ENCODE measurements around the gene NAPA. TPM values are rescaled to one million over a fixed set of nuclear protein-coding genes. Genes with fewer than 3 reads are reported as not detected.

Gene NAPA
- total and polyA plus RNA-seq, 9 donors, result 33.5 to 100 (median 93.2) TPM

GRCh38 chr19:47512183-47512947, 2.5 kb downstream of the NAPA start:
- Histone ChIP-seq H3K36me3 (ENCODE audit: control insufficient read depth, insufficient read depth, low read length) (peaks cover 13% of the 10 kb centered on the region), H3K9me3 (replicated peaks; ENCODE audit: control insufficient read depth, low read depth, low read length) (no peaks in the 10 kb centered on the region), H3K4me1 (ENCODE audit: control insufficient read depth, insufficient read depth, low read length) (peaks cover 71% of the 10 kb centered on the region), H3K27ac (ENCODE audit: low read length) (peak overlapping the region; percentile 60), H3K4me3 (ENCODE audit: low read length) (no peak overlapping the region), H3K27me3 (ENCODE audit: control insufficient read depth, insufficient read depth, low read length) (no peaks in the 10 kb centered on the region)
- WGBS (ENCODE audit: insufficient coverage), result 65% methylated on average over 11 of the region's 11 CpGs
- DNase-seq, result no peak

DNA sequence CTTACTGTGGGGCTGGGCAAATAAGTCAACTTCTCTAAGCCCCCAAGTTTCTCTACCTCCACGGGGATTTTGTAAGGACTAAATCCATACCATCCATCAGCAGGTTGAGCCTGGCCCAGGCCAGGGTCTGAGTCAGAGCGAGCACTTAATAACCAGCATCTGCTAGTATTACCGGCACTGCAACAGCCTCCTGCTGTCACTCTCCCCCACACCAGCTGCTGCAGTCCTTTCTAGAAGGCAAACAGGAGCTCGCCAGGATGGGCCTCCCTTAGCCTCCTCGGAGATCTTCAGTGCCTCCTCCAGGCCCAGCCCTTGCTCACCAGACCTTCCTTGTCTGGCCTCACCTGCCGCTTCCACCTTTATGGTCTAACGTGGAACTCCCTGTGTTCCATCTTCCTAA, 3.2 kb downstream of the NAPA start:
- Histone ChIP-seq H3K27me3 (ENCODE audit: control insufficient read depth, insufficient read depth, low read length) (no peaks in the 10 kb centered on the region), H3K36me3 (ENCODE audit: control insufficient read depth, insufficient read depth, low read length) (peaks cover 13% of the 10 kb centered on the region), H3K4me1 (ENCODE audit: control insufficient read depth, insufficient read depth, low read length) (peaks cover 78% of the 10 kb centered on the region), H3K27ac (ENCODE audit: low read length) (peak overlapping the region; percentile 60), H3K9me3 (replicated peaks; ENCODE audit: control insufficient read depth, low read depth, low read length) (no peaks in the 10 kb centered on the region), H3K4me3 (ENCODE audit: low read length) (no peak overlapping the region)
- DNase-seq, result peak; percentile 55
- 80% methylated on average over 7 of the region's 7 CpGs for WGBS (ENCODE audit: insufficient coverage)

DNA sequence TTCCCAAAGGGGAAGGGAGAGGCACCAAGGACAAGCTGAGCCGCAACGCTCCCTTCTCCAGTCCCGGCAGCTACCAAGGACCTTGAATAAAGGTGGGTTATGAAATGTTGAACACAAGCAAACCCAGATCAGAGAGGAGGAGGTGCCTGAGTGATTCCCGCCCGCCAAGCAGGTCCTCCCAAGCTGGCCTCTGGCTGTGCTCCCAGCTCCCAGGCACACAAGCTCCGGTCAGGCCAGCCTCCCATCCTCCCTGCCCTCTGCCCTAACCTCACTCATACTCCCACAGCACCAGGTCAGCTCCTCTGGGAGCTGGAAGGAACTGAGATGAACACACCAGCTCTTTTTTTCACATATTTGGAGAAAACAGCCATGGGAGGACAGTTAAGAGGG, 3.7 kb downstream of the NAPA start:
- 91% methylated on average over 4 of the region's 6 CpGs for WGBS (ENCODE audit: insufficient coverage)
- H3K4me1 ChIP-seq (ENCODE audit: control insufficient read depth, insufficient read depth, low read length), result peaks cover 83% of the 10 kb centered on the region
- H3K27ac ChIP-seq (ENCODE audit: low read length), result peak overlapping the region; percentile 60
- DNase-seq, result no peak
- H3K27me3 ChIP-seq (ENCODE audit: control insufficient read depth, insufficient read depth, low read length), result no peaks in the 10 kb centered on the region
- H3K36me3 ChIP-seq (ENCODE audit: control insufficient read depth, insufficient read depth, low read length), result peaks cover 13% of the 10 kb centered on the region
- no peak overlapping the region for H3K4me3 ChIP-seq (ENCODE audit: low read length)
- no peaks in the 10 kb centered on the region for H3K9me3 ChIP-seq (replicated peaks; ENCODE audit: control insufficient read depth, low read depth, low read length)

DNA sequence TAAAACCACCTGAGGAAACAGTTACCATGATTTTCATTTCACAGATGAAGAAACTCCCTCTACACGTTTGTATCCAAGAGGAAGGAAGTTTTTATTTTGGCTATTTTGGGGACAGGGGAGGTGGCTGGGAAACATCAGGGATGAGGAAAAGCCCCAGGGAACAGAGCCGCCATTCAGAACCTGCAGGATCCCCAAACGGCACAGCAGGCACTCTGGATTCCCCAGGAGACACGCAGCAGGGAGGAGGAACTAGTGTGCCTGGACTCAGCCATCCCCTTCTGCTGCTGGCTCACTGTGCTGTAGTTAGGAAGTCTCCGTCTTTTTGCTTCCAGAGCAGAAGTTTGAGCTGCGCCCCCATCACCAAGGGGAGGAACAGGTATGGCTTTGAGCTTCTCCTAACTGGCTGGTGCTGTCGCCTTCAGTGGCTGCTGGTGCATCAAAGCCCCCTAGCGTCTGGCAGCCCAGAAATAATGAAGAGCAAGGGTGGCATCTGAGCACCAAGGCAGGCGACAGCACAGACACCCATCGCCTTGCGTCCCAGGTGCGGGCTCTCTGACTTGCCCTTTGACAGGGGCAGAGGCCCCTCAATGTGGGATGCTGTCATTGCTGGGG, 4.2 kb downstream of the NAPA start:
- DNase-seq, result no peak
- Histone ChIP-seq H3K9me3 (replicated peaks; ENCODE audit: control insufficient read depth, low read depth, low read length) (no peaks in the 10 kb centered on the region), H3K27me3 (ENCODE audit: control insufficient read depth, insufficient read depth, low read length) (no peaks in the 10 kb centered on the region), H3K4me3 (ENCODE audit: low read length) (no peak overlapping the region), H3K36me3 (ENCODE audit: control insufficient read depth, insufficient read depth, low read length) (peaks cover 13% of the 10 kb centered on the region), H3K27ac (ENCODE audit: low read length) (no peak overlapping the region), H3K4me1 (ENCODE audit: control insufficient read depth, insufficient read depth, low read length) (peaks cover 81% of the 10 kb centered on the region)
- WGBS (ENCODE audit: insufficient coverage), result 68% methylated on average over 10 of the region's 12 CpGs

DNA sequence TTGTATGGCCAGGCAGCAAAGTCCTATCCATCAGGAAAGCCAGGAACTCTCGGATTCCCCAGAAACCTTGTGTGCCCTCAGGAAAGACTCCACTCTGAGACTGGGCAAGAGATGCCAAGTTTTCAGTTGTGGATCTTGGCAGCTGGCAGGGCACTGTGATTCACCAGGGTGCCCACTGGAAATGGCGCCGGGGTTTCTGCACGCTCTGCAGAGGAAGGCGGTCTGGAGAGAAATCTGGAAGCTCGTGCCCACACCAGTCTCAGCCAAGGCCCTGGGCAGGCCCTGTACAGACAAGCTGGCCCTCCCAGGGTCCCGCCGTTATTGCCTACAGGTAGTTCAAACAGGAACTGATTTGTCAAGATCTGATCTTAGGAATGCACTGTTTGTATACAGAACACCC, 4.9 kb downstream of the NAPA start:
- no peak overlapping the region for H3K4me3 ChIP-seq (ENCODE audit: low read length)
- no peak overlapping the region for H3K27ac ChIP-seq (ENCODE audit: low read length)

DNA sequence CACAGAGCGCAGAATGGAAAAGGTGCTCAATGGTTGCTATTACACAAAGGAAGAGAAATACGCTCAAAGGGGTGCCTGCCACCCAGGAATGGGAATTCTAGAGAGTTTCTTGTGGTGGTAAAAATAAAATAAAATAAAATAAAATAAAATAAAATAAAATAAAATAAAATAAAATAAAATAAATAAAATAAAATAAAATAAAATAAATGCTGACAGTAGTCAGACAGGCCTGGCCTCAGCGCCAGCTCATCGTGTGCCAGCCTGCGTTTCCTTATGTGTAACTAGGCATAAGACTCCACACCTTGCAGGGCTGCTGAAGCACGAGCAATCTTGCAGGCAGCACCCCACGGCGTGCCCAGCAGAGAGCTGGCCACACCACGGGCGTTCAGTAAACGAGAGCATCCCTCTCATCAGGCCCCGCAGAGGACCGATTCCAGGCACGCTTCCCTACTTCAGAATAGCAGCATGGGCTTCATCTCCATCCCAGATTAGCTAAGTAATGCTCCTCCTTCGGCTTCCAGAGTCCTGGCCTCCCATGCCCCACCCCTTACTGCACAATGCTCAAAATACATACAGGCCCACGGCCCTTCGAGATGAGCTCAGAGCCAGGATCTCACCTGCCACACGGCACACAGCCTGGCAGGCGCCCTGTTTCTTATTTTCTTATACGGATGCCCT, 5.6 kb downstream of the NAPA start:
- WGBS (ENCODE audit: insufficient coverage), result 85% methylated on average over 19 of the region's 20 CpGs
- Histone ChIP-seq H3K27me3 (ENCODE audit: control insufficient read depth, insufficient read depth, low read length) (no peaks in the 10 kb centered on the region), H3K27ac (ENCODE audit: low read length) (no peak overlapping the region), H3K9me3 (replicated peaks; ENCODE audit: control insufficient read depth, low read depth, low read length) (no peaks in the 10 kb centered on the region), H3K4me1 (ENCODE audit: control insufficient read depth, insufficient read depth, low read length) (peaks cover 83% of the 10 kb centered on the region), H3K4me3 (ENCODE audit: low read length) (no peak overlapping the region), H3K36me3 (ENCODE audit: control insufficient read depth, insufficient read depth, low read length) (peaks cover 13% of the 10 kb centered on the region)
- DNase-seq, result no peak

More for the DNA sequence above, 4.9 kb downstream of the NAPA start:
- Histone ChIP-seq H3K36me3 (ENCODE audit: control insufficient read depth, insufficient read depth, low read length) (peaks cover 13% of the 10 kb centered on the region), H3K27me3 (ENCODE audit: control insufficient read depth, insufficient read depth, low read length) (no peaks in the 10 kb centered on the region), H3K9me3 (replicated peaks; ENCODE audit: control insufficient read depth, low read depth, low read length) (no peaks in the 10 kb centered on the region), H3K4me1 (ENCODE audit: control insufficient read depth, insufficient read depth, low read length) (peaks cover 84% of the 10 kb centered on the region)
- no peak for DNase-seq
- 82% methylated on average over 8 of the region's 8 CpGs for WGBS (ENCODE audit: insufficient coverage)

- WGBS (ENCODE audit: insufficient coverage), result 89% methylated on average over 2 of the region's 5 CpGs
- H3K9me3 ChIP-seq (replicated peaks; ENCODE audit: control insufficient read depth, low read depth, low read length), result no peaks in the 10 kb centered on the region
- DNase-seq, result no peak
- no peak overlapping the region for H3K27ac ChIP-seq (ENCODE audit: low read length)
- H3K4me3 ChIP-seq (ENCODE audit: low read length), result no peak overlapping the region
- H3K27me3 ChIP-seq (ENCODE audit: control insufficient read depth, insufficient read depth, low read length), result no peaks in the 10 kb centered on the region
- H3K36me3 ChIP-seq (ENCODE audit: control insufficient read depth, insufficient read depth, low read length), result peaks cover 17% of the 10 kb centered on the region
- H3K4me1 ChIP-seq (ENCODE audit: control insufficient read depth, insufficient read depth, low read length), result peaks cover 77% of the 10 kb centered on the region
Observed at GRCh38 chr19:47508721-47509120, 6.1 kb downstream of the NAPA start.

DNA sequence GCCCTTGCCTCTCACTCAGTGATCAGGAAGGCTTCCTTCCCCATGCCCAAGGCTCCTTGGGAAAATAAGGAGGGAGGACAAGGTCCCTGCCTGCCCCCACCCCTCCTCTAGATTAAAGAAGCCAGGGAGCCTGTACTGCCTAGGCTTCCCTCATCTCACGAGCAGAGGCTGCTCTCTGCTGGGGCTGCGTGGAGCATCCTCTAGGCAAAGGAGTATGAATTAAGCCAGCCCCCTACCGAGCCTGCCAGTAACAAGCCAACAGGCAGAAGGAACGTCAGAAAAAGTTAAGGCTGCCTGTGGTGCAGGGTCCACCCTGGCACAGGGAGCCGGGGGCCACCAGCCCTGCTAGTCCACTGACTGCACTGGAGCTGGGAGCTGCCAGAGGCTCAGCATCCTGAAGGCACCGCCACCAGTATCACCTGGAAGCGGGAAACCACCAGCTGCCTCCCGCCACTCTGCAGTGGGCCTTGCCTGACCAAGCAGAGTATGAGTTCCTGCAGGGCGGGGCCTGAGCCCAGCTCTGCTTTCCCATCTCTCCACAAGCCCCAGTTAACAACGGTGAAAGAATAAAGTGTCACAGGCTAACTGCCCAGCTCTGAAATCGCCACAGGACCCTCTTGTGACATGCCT, 6.8 kb downstream of the NAPA start:
- Histone ChIP-seq H3K36me3 (ENCODE audit: control insufficient read depth, insufficient read depth, low read length) (peaks cover 24% of the 10 kb centered on the region), H3K9me3 (replicated peaks; ENCODE audit: control insufficient read depth, low read depth, low read length) (no peaks in the 10 kb centered on the region), H3K27me3 (ENCODE audit: control insufficient read depth, insufficient read depth, low read length) (no peaks in the 10 kb centered on the region), H3K4me1 (ENCODE audit: control insufficient read depth, insufficient read depth, low read length) (peaks cover 70% of the 10 kb centered on the region), H3K4me3 (ENCODE audit: low read length) (no peak overlapping the region), H3K27ac (ENCODE audit: low read length) (peak overlapping the region; percentile 89)
- WGBS (ENCODE audit: insufficient coverage), result 59% methylated on average over 9 of the region's 11 CpGs
- peak; percentile 26 for DNase-seq

DNA sequence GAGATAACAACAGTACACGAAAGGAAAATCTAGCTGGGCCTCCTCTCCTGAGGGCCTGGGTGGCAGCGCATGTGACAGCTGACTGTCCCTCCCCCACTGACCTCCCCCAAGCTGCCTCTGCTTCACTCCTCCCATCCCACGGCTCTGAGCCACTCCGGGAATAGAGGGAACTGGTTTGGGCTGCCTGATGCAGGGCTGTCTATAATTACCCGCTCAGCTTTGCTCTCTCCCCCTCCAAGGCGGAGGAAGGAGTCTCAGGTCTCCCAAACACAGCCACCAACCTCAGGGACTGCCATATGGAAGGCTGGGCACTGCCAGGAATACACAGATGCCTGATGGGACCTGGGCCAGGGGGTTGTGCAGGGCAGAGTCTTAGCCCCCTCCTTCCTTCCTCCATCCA, 7.9 kb downstream of the NAPA start:
- Histone ChIP-seq H3K4me3 (ENCODE audit: low read length) (no peak overlapping the region), H3K4me1 (ENCODE audit: control insufficient read depth, insufficient read depth, low read length) (peaks cover 61% of the 10 kb centered on the region), H3K36me3 (ENCODE audit: control insufficient read depth, insufficient read depth, low read length) (peaks cover 32% of the 10 kb centered on the region), H3K27ac (ENCODE audit: low read length) (peak overlapping the region; percentile 89), H3K9me3 (replicated peaks; ENCODE audit: control insufficient read depth, low read depth, low read length) (no peaks in the 10 kb centered on the region), H3K27me3 (ENCODE audit: control insufficient read depth, insufficient read depth, low read length) (no peaks in the 10 kb centered on the region)
- DNase-seq, result peak; percentile 73
- WGBS (ENCODE audit: insufficient coverage), result no CpG with 5 or more reads among the region's 6 CpGs

- 71% methylated on average over 6 of the region's 8 CpGs for WGBS (ENCODE audit: insufficient coverage)
- DNase-seq, result no peak
- Histone ChIP-seq H3K36me3 (ENCODE audit: control insufficient read depth, insufficient read depth, low read length) (peaks cover 36% of the 10 kb centered on the region), H3K27me3 (ENCODE audit: control insufficient read depth, insufficient read depth, low read length) (no peaks in the 10 kb centered on the region), H3K9me3 (replicated peaks; ENCODE audit: control insufficient read depth, low read depth, low read length) (no peaks in the 10 kb centered on the region), H3K4me3 (ENCODE audit: low read length) (no peak overlapping the region), H3K4me1 (ENCODE audit: control insufficient read depth, insufficient read depth, low read length) (peaks cover 55% of the 10 kb centered on the region), H3K27ac (ENCODE audit: low read length) (peak overlapping the region; percentile 89)
Observed at GRCh38 chr19:47506459-47506858, 8.4 kb downstream of the NAPA start.
